Glutamatergic neuron (in vitro differentiated cells): Measurements from ENCODE around the gene RPL26. TPM values are rescaled to one million over a fixed set of nuclear protein-coding genes. Genes with fewer than 3 reads are reported as not detected.

Experiments
- DNase-seq: peaks from one replicate; pipeline ENCODE4 v3.0.0; 2022
- H3K27ac Mint-ChIP-seq: one replicate; pipeline ENCODE4 v1.8.0; 2020; ENCODE audit warnings: mild to moderate bottlenecking, mixed read lengths, inconsistent platforms; ENCODE audit not compliant: unreplicated experiment
- H3K27me3 Mint-ChIP-seq: one replicate; pipeline ENCODE4 v1.8.0; 2020; ENCODE audit warnings: mild to moderate bottlenecking, moderate library complexity, mixed read lengths, inconsistent platforms; ENCODE audit not compliant: unreplicated experiment
- H3K36me3 Mint-ChIP-seq: one replicate; pipeline ENCODE4 v1.8.0; 2020; ENCODE audit warnings: mild to moderate bottlenecking, mixed read lengths, inconsistent platforms; ENCODE audit not compliant: unreplicated experiment
- H3K4me1 Mint-ChIP-seq: one replicate; pipeline ENCODE4 v1.8.0; 2020; ENCODE audit warnings: mild to moderate bottlenecking, low read depth, mixed read lengths, inconsistent platforms; ENCODE audit not compliant: unreplicated experiment
- H3K4me3 Mint-ChIP-seq: one replicate; pipeline ENCODE4 v1.8.0; 2020; ENCODE audit warnings: mild to moderate bottlenecking, mixed read lengths, inconsistent platforms; ENCODE audit not compliant: unreplicated experiment
- H3K9me3 Mint-ChIP-seq: one replicate; pipeline ENCODE4 v1.8.0; 2020; ENCODE audit warnings: mild to moderate bottlenecking, moderate library complexity, mixed read lengths, inconsistent platforms; ENCODE audit not compliant: unreplicated experiment
- total RNA-seq: library from RNA; stranded (reverse); fragmentation: NEBNext Ultra II Directional; extraction: Animal tissue kit (Norgen Biotek cat#: 25700); gene quantifications from one replicate; pipeline ENCODE4 v1.2.1, GENCODE V29; 2021; ENCODE audit not compliant: unreplicated experiment
- TF ChIP-seq, protein P1 (sequence below): fragments of 200-600 bp; sonication (generic); IDR thresholded peaks from one replicate; pipeline ENCODE4 v1.5.0; 2021; ENCODE audit not compliant: partially characterized antibody, unreplicated experiment

RPL26 gene
- total RNA-seq, 1 donor from 2014 or later: 941 TPM

DNA sequence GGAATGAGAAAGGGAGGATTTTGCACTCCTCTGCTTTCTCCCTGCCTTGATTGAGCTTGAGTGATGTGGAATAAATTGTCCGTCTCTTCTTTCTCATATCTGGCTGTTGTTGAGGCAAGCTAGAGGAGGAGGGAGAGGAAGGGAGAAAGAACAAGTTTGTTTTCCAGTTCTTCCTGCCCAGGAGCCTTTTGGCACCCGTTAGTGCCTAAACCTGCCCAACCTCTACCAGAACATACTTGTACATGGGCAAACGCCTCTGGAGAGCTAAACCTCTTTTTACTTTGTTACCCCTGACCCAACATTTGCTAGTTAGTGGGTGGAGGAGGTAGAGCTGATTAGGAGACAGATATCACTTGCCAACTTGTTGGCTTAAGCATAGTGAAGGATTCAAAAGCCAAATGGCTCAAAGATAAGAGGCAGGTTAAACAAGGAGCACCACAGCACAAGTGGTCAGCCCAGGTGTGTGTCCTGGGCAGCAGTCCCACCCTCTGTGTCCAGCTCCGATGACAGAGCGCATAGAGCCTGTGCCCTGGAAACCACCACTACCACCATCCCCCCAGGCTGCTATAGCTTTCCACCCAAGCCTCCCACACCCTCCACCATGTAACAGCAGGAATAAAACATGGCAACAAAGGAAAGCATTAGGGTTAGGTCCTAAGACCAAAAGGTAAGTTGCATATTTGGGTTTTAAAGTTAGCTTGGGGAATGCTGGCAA, 36.9 kb downstream of the RPL26 start:
- Mint-ChIP-seq H3K27me3 (peaks cover 3% of the 10 kb centered on the region), H3K4me3 (no peak overlapping the region), H3K4me1 (no peaks in the 10 kb centered on the region), H3K9me3 (no peaks in the 10 kb centered on the region), H3K27ac (no peak overlapping the region), H3K36me3 (no peaks in the 10 kb centered on the region)
- no peak for DNase-seq
- TF ChIP-seq, protein P1, sequence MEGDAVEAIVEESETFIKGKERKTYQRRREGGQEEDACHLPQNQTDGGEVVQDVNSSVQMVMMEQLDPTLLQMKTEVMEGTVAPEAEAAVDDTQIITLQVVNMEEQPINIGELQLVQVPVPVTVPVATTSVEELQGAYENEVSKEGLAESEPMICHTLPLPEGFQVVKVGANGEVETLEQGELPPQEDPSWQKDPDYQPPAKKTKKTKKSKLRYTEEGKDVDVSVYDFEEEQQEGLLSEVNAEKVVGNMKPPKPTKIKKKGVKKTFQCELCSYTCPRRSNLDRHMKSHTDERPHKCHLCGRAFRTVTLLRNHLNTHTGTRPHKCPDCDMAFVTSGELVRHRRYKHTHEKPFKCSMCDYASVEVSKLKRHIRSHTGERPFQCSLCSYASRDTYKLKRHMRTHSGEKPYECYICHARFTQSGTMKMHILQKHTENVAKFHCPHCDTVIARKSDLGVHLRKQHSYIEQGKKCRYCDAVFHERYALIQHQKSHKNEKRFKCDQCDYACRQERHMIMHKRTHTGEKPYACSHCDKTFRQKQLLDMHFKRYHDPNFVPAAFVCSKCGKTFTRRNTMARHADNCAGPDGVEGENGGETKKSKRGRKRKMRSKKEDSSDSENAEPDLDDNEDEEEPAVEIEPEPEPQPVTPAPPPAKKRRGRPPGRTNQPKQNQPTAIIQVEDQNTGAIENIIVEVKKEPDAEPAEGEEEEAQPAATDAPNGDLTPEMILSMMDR: no peak

DNA sequence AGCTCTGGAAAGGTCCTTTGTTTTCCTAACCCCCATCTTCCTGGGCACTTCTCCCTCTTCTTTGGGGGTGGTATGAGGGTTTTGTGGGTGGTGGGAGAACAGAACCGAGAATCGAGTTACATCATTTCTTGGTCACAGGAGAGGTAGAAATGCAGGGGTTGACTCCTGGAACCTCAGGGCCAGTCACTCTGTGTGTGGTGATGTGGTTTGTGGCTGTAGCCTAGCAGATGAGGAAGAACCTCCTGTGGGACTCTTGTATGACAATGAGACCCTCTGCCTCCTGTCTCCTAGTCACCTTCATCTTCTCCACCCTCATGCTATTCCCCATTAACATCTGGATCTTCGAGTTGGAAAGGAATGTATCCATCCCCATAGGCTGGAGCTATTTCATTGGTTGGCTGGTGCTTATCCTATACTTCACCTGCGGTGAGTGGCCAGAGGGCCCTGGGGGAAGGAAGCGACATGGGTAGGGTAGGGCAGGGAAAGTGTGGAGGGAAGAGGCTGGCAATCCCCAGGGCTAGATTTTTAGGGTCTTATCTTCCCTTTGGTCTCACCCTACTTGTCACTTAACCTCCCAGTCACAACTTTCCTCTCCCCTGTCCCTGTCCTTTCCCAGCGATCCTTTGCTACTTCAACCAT, 37.8 kb downstream of the RPL26 start:
- Mint-ChIP-seq H3K4me3 (no peak overlapping the region), H3K4me1 (no peaks in the 10 kb centered on the region), H3K27me3 (peaks cover 3% of the 10 kb centered on the region), H3K27ac (no peak overlapping the region), H3K9me3 (no peaks in the 10 kb centered on the region), H3K36me3 (no peaks in the 10 kb centered on the region)
- TF ChIP-seq, protein P1: no peak
- no peak for DNase-seq

DNA sequence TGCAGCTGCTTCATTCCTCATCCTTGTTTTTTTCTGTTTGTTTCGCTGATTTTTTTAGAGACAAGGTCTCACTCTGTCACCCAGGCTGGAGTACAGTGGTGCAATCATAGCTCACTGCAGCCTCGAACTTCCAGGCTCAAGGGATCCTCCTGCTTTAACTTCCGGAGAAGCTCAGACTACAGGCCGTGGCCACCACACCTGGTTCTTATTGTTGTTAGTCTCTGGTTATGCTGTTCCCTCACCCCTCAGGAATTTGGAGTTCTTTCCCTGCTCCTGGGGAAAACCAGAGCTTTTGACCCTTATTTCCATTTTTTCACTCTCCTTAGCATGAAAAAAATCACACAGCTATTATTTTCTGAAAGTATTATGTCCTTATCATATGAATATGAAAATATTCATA, 41.5 kb downstream of the RPL26 start:
- DNase-seq: no peak
- Mint-ChIP-seq H3K27ac (no peak overlapping the region), H3K9me3 (no peaks in the 10 kb centered on the region), H3K4me1 (peaks cover 4% of the 10 kb centered on the region), H3K4me3 (no peak overlapping the region), H3K36me3 (no peaks in the 10 kb centered on the region), H3K27me3 (peaks cover 4% of the 10 kb centered on the region)
- TF ChIP-seq, protein P1: no peak

DNA sequence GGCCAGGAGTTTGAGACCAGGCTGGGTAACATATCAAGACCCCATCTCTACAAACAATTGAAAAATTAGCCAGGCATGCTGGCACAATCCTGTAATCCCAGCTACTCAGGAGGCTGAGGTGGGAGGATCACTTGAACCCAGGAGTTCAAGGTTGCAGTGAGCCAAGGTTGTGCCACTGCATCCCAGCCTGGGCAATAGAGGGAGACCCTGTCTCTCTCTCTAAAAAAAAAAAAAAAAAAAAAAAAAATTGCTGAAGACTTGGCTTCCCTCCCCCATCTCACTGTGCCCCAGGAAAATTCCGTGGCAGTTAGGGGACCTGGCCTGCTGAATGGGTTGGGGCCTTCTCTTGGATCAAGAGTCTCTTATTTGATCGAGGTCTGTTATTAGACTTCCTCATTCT, 43.5 kb downstream of the RPL26 start, which contains the start of gene ODF4:
Gene ODF4 (plus strand): TSS at position 301 of the 400 bp plus-strand sequence. CDS start 212 bp downstream, outside the sequence.
- H3K36me3 Mint-ChIP-seq: no peaks in the 10 kb centered on the region
- H3K27ac Mint-ChIP-seq: no peak within 1 kb of the TSS
- DNase-seq: no peak
- TF ChIP-seq, protein P1: no peak
- peaks cover 4% of the 10 kb centered on the region for H3K27me3 Mint-ChIP-seq
- H3K4me3 Mint-ChIP-seq: no peak within 1 kb of the TSS
- no peaks in the 10 kb centered on the region for H3K9me3 Mint-ChIP-seq
- peaks cover 4% of the 10 kb centered on the region for H3K4me1 Mint-ChIP-seq

DNA sequence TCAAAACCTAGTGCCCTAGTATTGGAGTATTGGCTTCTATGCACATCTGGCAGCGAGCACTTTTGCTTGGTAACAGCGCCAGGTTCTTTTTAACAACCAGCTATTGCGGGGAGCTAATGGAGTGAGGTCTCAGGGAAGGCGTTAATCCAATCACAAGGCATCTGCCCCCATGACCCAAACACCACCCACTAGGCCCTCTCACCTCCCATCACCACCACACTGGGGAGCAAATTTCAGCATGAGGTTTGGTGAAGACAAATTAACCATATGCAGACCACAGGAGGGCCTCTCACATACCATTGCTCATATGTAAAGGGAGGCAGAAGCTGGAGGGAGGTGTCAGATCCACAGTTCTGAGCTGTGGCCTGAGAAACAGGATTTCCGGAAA, 44.2 kb downstream of the RPL26 start:
- Mint-ChIP-seq H3K4me3 (no peak overlapping the region), H3K4me1 (peaks cover 4% of the 10 kb centered on the region), H3K9me3 (no peaks in the 10 kb centered on the region), H3K27ac (no peak overlapping the region), H3K36me3 (no peaks in the 10 kb centered on the region), H3K27me3 (peaks cover 4% of the 10 kb centered on the region)
- no peak for DNase-seq
- TF ChIP-seq, protein P1: no peak
